Astrocyte (in vitro differentiated cells and primary cell): Measurements from ENCODE around the gene OR10AD1. TPM values are rescaled to one million over a fixed set of nuclear protein-coding genes. Genes with fewer than 3 reads are reported as not detected.

Experiments used
- DNase-seq: peaks from one replicate; pipeline ENCODE4 v3.0.0-alpha.2; 2010; ENCODE audit warnings: low read depth
- FAIRE-seq: peaks from 2 replicates; lab custom pipeline; 2011; peaks lifted over from hg19 to GRCh38; lab: Jason Lieb, UNC
- H2AFZ ChIP-seq: 2 replicates; pipeline ENCODE4 v1.6.0; 2012; ENCODE audit warnings: low read depth, low read length, inconsistent platforms
- H3K27ac ChIP-seq: 2 replicates; pipeline ENCODE4 v1.5.1; 2011; ENCODE audit warnings: low read depth, low read length, inconsistent platforms
- H3K27me3 ChIP-seq: 2 replicates; pipeline ENCODE4 v1.6.0; 2011; ENCODE audit warnings: low read length, inconsistent platforms; ENCODE audit not compliant: insufficient read depth
- H3K36me3 ChIP-seq: 2 replicates; pipeline ENCODE4 v1.5.1; 2011; ENCODE audit warnings: low read length, inconsistent platforms; ENCODE audit not compliant: insufficient read depth
- H3K4me1 ChIP-seq: 2 replicates; pipeline ENCODE4 v1.5.1; 2011; ENCODE audit warnings: low read length, inconsistent platforms; ENCODE audit not compliant: insufficient read depth
- H3K4me2 ChIP-seq: 2 replicates; pipeline ENCODE4 v1.6.0; 2012; ENCODE audit warnings: low read length, inconsistent platforms
- H3K4me3 ChIP-seq: 2 replicates; pipeline ENCODE4 v1.5.1; 2011; ENCODE audit warnings: low read depth, mild to moderate bottlenecking, low read length, inconsistent platforms; ENCODE audit not compliant: insufficient read depth
- H3K79me2 ChIP-seq: 2 replicates; pipeline ENCODE4 v1.6.0; 2012; ENCODE audit warnings: mild to moderate bottlenecking, low read length, inconsistent platforms; ENCODE audit not compliant: insufficient read depth
- H3K9ac ChIP-seq: 2 replicates; pipeline ENCODE4 v1.6.0; 2012; ENCODE audit warnings: mild to moderate bottlenecking, low read length, inconsistent platforms
- H3K9me3 ChIP-seq: 2 replicates; pipeline ENCODE4 v1.5.1; 2012; ENCODE audit warnings: low read depth, mild to moderate bottlenecking, low read length, inconsistent platforms; ENCODE audit not compliant: insufficient read depth
- H4K20me1 ChIP-seq: 2 replicates; pipeline ENCODE4 v1.6.0; 2012; ENCODE audit warnings: low read length, inconsistent platforms; ENCODE audit not compliant: insufficient read depth
- H3K27ac Mint-ChIP-seq: one replicate; pipeline ENCODE4 v1.8.0; 2021; ENCODE audit warnings: mild to moderate bottlenecking, mixed read lengths; ENCODE audit not compliant: unreplicated experiment
- H3K27me3 Mint-ChIP-seq: one replicate; pipeline ENCODE4 v1.8.0; 2021; ENCODE audit warnings: low read depth, mixed read lengths; ENCODE audit not compliant: unreplicated experiment
- H3K36me3 Mint-ChIP-seq: one replicate; pipeline ENCODE4 v1.8.0; 2021; ENCODE audit warnings: low read depth, mixed read lengths; ENCODE audit not compliant: unreplicated experiment
- H3K4me1 Mint-ChIP-seq: one replicate; pipeline ENCODE4 v1.8.0; 2021; ENCODE audit warnings: low read depth, mixed read lengths; ENCODE audit not compliant: unreplicated experiment
- H3K4me3 Mint-ChIP-seq: one replicate; pipeline ENCODE4 v1.8.0; 2021; ENCODE audit warnings: mild to moderate bottlenecking, moderate library complexity, mixed read lengths; ENCODE audit not compliant: unreplicated experiment
- H3K9me3 Mint-ChIP-seq: one replicate; pipeline ENCODE4 v1.8.0; 2021; ENCODE audit warnings: mild to moderate bottlenecking, mixed read lengths; ENCODE audit not compliant: unreplicated experiment
- EZH2 ChIP-seq: IDR thresholded peaks from 2 replicates; pipeline ENCODE4 v1.6.1; 2012; ENCODE audit warnings: mild to moderate bottlenecking, low read length, inconsistent platforms; ENCODE audit not compliant: insufficient read depth
- total RNA-seq: library from RNA; stranded (reverse); gene quantifications from 2 replicates; pipeline ENCODE4 v1.2.1, GENCODE V29; 2021
- TF ChIP-seq, protein P1 (sequence below): IDR thresholded peaks from 2 replicates; pipeline ENCODE4 v1.5.1; 2011; ENCODE audit warnings: low read depth, mild to moderate bottlenecking, inconsistent platforms, low read length, moderate library complexity; ENCODE audit not compliant: insufficient read depth

OR10AD1 gene
- total RNA-seq, 1 donor from 2014 or later, result not detected

DNA sequence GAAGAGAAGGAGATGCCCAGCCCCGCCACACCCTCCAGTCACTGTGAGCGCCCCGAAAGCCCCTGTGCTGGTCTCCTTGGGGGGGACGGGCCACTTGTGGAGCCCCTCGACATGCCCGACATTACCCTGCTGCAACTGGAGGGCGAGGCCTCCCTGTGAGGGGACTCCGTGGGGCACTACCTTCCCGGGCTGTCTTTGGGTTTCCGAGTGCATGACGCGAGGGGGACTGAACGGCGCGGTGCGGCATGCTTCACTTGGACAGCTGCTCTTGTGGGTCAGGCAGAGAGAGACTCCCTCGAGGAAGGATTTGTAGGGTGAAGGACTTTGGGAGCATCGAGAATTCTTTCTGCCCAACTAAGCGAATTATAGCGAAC, 18.6 kb downstream of the OR10AD1 start:
- Histone ChIP-seq H3K9me3 (no peaks in the 10 kb centered on the region), H3K27me3 (peaks cover 36% of the 10 kb centered on the region), H3K36me3 (no peaks in the 10 kb centered on the region), H3K9ac (no peak overlapping the region), H4K20me1 (no peaks in the 10 kb centered on the region), H3K79me2 (no peaks in the 10 kb centered on the region), H3K27ac (no peak overlapping the region), H3K4me1 (peaks cover 6% of the 10 kb centered on the region), H3K4me2 (peak overlapping the region; percentile 98), H2AFZ (peak overlapping the region; percentile 90), H3K4me3 (peak overlapping the region; percentile 15)
- DNase-seq (no peak), FAIRE-seq (no peak)
- Mint-ChIP-seq H3K27ac (no peak overlapping the region), H3K9me3 (no peaks in the 10 kb centered on the region), H3K36me3 (no peaks in the 10 kb centered on the region), H3K27me3 (peaks cover 56% of the 10 kb centered on the region), H3K4me3 (peak overlapping the region; percentile 92), H3K4me1 (peaks cover 7% of the 10 kb centered on the region)
- peak; percentile 72 for TF ChIP-seq EZH2
- TF ChIP-seq, protein P1, sequence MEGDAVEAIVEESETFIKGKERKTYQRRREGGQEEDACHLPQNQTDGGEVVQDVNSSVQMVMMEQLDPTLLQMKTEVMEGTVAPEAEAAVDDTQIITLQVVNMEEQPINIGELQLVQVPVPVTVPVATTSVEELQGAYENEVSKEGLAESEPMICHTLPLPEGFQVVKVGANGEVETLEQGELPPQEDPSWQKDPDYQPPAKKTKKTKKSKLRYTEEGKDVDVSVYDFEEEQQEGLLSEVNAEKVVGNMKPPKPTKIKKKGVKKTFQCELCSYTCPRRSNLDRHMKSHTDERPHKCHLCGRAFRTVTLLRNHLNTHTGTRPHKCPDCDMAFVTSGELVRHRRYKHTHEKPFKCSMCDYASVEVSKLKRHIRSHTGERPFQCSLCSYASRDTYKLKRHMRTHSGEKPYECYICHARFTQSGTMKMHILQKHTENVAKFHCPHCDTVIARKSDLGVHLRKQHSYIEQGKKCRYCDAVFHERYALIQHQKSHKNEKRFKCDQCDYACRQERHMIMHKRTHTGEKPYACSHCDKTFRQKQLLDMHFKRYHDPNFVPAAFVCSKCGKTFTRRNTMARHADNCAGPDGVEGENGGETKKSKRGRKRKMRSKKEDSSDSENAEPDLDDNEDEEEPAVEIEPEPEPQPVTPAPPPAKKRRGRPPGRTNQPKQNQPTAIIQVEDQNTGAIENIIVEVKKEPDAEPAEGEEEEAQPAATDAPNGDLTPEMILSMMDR, result no peak

DNA sequence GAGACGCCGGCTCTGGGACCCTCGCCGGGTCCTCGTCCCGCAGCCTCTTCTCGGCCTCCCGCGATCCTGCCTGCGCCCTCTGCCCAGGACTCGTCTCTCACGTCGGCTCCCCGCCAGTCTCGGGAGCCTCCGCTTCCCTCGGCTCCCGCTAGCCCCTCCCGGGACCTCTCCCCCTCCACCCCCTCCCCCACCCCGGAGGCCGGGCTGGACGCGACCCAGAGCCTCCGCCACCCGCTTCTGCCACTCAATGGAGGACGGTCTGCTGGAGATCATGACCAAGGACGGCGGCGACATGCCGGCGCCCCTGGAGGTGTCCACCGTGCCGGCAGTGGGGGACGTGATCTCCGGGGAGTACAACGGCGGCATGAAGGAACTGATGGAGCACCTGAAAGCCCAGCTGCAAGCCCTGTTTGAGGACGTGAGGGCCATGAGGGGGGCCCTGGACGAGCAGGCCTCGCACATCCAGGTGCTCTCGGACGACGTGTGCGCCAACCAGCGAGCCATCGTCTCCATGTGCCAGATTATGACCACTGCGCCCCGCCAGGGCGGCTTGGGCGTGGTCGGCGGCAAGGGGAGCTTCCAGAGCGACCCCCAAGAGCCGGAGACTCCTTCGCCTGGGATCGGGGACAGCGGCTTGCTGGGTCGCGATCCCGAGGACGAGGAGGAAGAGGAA, 19.1 kb downstream of the OR10AD1 start:
- no peak overlapping the region for H3K27ac Mint-ChIP-seq
- FAIRE-seq (no peak), DNase-seq (no peak)
- H3K79me2 ChIP-seq, result no peaks in the 10 kb centered on the region
- peak overlapping the region; percentile 98 for H3K4me2 ChIP-seq
- H2AFZ ChIP-seq, result peak overlapping the region; percentile 90
- no peaks in the 10 kb centered on the region for H3K36me3 Mint-ChIP-seq
- no peaks in the 10 kb centered on the region for H3K36me3 ChIP-seq
- H3K27me3 Mint-ChIP-seq, result peaks cover 56% of the 10 kb centered on the region
- H3K9me3 Mint-ChIP-seq, result no peaks in the 10 kb centered on the region
- H4K20me1 ChIP-seq, result no peaks in the 10 kb centered on the region
- H3K9me3 ChIP-seq, result no peaks in the 10 kb centered on the region
- peaks cover 41% of the 10 kb centered on the region for H3K27me3 ChIP-seq
- H3K4me1 Mint-ChIP-seq, result peaks cover 7% of the 10 kb centered on the region
- H3K4me3 Mint-ChIP-seq, result peak overlapping the region; percentile 92
- H3K4me1 ChIP-seq, result peaks cover 6% of the 10 kb centered on the region
- H3K27ac ChIP-seq, result no peak overlapping the region
- peak overlapping the region; percentile 80 for H3K4me3 ChIP-seq
- peak overlapping the region; percentile 69 for H3K9ac ChIP-seq
- peak; percentile 98 for TF ChIP-seq EZH2
- TF ChIP-seq, protein P1, result no peak
